HG02852 (cell line): ENCODE data around the gene RAD50.
"Not testable (repeated sequence)": the region's sequence is repeated elsewhere in the genome, so short reads cannot be mapped to it uniquely, and the experiment has no call there.

ENCODE experiments used
- ATAC-seq: cut with Tn5 transposase; IDR thresholded peaks from one replicate; pipeline ENCODE4 v1.9.1; 2021; ENCODE audit warnings: mild to moderate bottlenecking, moderate library complexity; ENCODE audit not compliant: unreplicated experiment

Gene RAD50

DNA sequence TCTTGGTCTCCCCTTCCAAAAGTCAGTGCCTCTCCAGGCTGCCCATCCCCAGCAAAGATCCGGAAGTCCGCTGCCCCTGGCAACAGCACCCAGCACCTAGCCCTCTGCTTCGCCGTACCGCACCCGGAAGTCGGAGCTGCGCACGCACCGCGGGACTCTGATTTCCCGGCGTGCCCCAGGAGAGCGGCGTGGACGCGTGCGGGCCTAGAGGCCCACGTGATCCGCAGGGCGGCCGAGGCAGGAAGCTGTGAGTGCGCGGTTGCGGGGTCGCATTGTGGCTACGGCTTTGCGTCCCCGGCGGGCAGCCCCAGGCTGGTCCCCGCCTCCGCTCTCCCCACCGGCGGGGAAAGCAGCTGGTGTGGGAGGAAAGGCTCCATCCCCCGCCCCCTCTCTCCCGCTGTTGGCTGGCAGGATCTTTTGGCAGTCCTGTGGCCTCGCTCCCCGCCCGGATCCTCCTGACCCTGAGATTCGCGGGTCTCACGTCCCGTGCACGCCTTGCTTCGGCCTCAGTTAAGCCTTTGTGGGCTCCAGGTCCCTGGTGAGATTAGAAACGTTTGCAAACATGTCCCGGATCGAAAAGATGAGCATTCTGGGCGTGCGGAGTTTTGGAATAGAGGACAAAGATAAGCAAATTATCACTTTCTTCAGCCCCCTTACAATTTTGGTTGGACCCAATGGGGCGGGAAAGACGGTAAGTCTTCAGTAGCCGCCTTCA lies at the start of gene RAD50:
Gene RAD50 (plus strand): TSS at position 215 of the 715 bp plus-strand sequence. CDS start 348 bp downstream, at position 563.
- peak; percentile 98 for ATAC-seq

DNA sequence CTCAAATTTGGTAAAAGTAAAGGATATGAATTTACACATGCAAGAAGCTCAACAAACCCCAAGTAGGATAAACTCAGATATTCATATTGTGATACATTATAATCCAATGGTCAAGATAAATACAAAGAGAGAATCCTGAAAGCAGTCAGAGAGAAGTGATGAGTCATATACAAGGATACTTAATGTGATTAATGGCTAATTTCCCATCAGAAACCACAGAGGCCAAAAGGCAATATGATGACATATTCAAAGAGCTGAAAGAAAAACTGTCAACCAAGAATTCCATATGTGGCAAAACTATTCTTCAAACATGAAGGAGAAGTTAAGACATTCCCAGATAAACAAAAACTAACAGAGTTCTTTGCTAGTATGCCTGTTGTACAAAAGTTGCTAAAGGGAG lies 46.7 kb upstream of the RAD50 start:
- no peak for ATAC-seq

- ATAC-seq: not testable (repeated sequence)
Measured at GRCh38 chr5:132513618-132514336, 43.0 kb upstream of the RAD50 start.

GRCh38 chr5:132522067-132522466 lies 34.7 kb upstream of the RAD50 start:
- ATAC-seq: not testable (repeated sequence)

DNA sequence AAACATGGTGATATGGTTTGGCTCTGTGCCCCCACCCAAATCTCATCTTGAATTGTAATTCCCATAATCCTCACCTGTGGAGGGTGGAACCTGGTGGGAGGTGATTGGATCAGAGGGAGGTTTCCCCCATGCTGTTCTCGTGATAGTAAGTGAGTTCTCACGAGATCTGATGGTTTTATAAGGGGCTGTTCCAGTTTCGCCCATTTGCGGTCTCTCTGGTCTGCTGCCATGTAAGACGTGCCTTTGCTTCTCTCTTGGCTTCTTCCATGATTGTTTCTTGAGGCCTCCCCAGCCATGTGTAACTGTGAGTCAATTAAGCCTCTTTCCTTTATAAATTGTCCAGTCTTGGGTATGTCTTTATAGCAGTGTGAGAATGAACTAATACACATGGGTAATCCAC lies 31.9 kb upstream of the RAD50 start:
- ATAC-seq: not testable (repeated sequence)

DNA sequence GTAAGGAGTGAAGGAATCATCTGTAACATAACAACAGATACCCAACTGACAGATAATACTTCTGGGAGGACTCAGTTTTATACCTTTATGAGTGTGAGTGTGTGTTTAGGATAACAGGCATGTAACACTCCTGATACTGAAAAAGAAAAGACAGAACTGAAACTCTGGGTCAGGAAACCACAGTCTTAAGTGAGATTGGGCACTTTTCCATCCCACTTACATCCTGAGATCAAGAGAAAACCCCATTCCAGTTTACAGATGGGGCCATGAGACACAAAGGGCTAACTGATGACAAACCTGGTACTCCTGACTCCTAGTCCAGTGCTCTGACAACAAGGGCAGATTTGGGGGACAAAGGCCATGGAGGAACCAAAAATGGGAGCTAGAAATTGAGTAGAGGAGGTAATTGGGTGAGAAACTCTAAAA lies 31.5 kb upstream of the RAD50 start:
- peak; percentile 64 for ATAC-seq

DNA sequence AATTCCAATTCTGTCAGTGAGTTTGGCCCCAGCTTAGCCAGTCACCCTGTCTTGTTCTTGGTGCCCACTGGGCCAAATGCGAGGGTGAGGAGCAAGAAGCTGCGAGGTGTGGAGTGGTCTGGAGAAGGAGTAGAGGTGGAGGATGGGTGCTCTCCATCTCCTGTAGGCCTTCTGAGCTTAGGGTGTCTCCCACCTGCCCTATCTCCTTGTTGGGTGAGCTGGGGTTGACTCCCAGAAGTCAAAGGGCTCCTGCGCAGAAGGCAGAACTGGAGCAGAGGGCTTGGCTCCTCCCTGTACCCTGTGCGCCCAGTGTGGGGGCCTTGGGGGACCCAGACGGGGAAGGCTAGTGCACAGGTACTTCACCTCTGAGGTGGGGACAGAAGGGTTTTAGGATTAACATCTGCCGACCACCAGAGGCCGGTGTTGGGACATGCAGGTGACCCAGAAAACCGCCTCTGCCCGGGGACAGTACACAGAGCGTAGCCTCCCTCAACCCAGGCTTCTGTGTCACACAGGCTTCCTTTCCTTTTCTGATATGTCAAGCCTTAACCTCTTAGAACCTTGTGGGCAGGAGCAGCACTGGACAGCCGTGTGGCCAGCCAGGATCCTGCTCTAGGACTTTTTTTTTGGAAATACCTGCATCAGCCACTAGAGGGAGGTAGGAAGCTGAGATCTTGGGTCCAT lies 30.3 kb upstream of the RAD50 start:
- ATAC-seq: no peak

- ATAC-seq: no peak
Measured at GRCh38 chr5:132526974-132527564, 29.7 kb upstream of the RAD50 start.

DNA sequence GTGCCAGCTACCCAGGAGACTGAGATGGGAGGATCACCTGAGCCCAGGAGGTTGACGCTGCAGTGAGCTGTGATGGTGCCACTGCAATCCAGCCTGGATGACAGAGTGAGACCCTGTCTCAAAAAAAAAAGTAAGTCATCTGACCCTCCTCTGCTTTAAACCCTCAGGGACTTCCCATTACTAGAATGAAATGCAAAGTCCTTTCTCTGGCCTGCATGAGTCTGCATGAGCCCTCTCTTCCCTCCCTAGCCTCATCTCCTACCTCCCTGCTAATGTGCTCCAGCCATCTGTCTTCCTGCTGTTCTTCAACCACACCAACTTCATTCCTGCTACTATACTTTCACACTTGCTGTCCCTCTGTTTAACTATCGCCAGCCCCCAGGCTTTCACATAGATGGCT lies 28.8 kb upstream of the RAD50 start:
- no peak for ATAC-seq

DNA sequence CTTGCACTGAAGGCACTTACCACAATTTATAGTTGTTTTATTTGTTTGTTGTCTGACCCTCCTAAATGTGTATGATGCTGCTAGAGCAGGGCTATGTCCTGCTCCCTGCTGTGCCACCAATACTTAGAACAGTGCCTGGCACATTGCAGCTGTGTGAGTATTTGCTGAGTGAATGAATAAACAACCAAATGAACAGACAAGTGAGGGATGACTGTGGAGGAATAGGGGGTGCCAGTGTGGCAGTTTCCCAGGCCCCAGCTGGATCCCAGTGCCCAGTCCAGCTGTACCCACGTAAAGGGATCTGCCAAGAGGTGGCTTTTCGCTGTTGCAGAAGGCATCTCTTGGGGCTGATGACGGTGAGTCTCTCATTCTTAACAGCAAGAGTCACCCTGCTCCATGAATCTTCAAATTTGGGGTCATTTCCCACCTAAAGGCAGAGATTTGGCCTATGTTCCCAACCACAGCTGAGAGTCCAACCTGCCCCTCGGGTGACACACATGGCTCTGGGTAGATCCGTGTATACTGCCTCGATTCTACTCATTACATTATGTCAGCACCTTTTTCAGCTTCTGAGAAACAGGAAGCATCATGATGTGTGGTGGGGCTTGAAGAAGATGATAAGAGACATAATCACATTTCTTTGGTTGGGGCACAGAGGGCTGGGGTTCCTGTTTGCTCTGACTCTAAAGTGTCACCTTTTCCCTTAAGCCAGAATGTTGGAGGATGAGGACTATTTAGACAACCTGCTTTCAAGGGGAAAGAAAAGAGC lies 27.7 kb upstream of the RAD50 start:
- ATAC-seq: no peak

GRCh38 chr5:132530946-132531345 lies 25.8 kb upstream of the RAD50 start:
- no peak for ATAC-seq

- ATAC-seq: no peak
Measured at GRCh38 chr5:132539716-132540115, 17.1 kb upstream of the RAD50 start.

- no peak for ATAC-seq
Measured at GRCh38 chr5:132540149-132540548, 16.6 kb upstream of the RAD50 start.

DNA sequence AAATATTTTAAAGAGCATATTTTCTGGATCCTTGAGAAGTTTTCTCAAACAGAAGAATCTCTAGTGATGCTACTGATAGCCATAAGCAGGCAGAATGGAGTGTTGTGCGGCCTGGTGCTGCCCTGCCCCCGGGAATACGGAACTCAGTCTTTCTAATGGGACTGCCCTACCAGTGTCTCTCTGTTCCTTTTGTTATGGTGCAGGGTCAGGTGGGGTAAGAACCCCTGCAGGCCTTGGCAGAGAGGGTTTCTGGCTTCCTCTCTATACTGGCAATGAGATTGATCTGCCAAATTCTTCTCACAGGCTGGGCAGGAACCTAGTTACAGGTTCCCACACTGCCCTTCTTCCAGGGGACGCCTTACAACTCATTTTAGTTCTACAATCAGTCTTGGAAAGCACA lies 16.0 kb upstream of the RAD50 start:
- ATAC-seq: no peak

DNA sequence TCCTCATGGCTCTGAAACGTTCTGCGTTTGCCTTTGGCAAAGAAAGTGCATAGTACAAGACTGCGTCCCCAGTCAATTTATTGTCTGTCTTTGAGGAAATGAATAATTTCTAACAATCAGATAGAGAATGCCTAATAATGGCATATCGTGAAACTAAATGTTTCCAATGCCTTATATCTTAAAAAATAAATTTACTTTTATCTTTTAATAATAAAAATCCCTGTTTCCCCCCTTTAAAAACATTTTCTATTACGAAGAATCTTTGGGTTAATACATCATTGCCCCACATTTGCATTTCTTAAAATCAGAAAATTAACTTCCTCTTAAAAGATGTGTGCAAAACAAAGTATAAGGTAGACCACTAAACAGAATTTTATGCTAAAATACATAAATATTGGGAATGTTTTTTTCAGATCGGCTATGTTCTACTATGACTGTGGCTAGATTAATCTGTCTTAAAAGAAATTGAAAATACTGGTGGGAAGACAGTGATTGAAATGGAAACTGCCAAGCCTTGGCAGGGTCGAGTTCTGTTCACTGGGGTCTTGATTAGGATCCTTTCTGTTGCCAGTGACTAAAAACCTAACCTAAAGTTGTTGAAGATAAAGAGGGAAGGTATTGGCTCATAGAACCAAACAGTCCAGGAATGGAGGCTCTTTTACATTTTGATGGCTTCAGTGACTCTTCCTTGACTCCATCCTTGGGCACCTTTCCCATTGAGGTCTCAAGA lies 13.1 kb upstream of the RAD50 start, which contains the start of gene IL5:
Gene IL5 (minus strand): TSS at position 51 of the 730 bp plus-strand sequence. CDS start 44 bp downstream, at position 7.
- ATAC-seq: no peak

DNA sequence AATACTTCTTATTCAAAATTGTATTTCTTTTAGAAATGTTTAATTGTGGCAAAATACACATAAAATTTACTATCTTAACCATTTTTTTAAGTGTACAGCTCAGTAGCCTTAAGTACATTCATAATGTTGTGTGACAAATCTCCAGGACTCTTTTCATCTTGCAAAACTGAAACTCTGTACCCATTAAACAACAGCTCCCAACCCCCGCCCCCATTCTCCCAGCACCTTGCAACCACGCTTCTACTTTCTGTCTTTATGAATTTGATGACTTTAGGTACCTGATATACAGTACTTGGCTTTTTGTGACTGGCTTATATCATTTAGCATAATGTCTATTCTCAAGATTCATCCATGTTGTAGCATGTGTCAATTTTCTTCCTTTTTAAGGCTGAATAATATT lies 10.7 kb upstream of the RAD50 start:
- no peak for ATAC-seq

GRCh38 chr5:132547269-132547668 lies 9.5 kb upstream of the RAD50 start:
- ATAC-seq: no peak

DNA sequence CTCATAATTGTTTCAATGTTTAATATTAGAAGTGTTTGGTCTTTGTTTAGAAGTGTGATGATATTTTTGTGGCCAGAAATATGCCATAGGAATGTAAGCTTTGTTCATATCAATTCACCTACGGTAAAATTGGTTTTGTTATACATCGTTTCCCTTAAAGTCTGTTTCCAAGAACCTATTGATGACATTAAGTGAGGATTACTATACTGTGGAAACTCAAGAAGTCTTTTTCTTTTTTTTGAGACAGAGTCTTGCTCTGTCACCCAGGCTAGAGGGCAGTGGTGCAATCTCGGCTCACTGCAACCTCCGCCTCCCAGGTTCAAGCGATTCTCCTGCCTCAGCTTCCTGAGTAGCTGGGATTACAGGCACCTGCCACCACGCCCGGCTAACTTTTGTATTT lies 7.9 kb upstream of the RAD50 start:
- ATAC-seq: not testable (repeated sequence)

- ATAC-seq: no peak
Measured at GRCh38 chr5:132549576-132549975, 7.2 kb upstream of the RAD50 start.
